HL-60 (cell line): ENCODE results near the gene MYH14.

ENCODE experiments used
- POLR2AphosphoS5 ChIP-seq: IDR thresholded peaks from 2 replicates; pipeline ENCODE4 v1.6.1; 2012; ENCODE audit warnings: low read depth
- TF ChIP-seq, protein P1 (sequence below): IDR thresholded peaks from one replicate; pipeline ENCODE4 v1.5.1; 2011; ENCODE audit warnings: low read length, control low read depth, inconsistent platforms; ENCODE audit not compliant: insufficient read depth

DNA sequence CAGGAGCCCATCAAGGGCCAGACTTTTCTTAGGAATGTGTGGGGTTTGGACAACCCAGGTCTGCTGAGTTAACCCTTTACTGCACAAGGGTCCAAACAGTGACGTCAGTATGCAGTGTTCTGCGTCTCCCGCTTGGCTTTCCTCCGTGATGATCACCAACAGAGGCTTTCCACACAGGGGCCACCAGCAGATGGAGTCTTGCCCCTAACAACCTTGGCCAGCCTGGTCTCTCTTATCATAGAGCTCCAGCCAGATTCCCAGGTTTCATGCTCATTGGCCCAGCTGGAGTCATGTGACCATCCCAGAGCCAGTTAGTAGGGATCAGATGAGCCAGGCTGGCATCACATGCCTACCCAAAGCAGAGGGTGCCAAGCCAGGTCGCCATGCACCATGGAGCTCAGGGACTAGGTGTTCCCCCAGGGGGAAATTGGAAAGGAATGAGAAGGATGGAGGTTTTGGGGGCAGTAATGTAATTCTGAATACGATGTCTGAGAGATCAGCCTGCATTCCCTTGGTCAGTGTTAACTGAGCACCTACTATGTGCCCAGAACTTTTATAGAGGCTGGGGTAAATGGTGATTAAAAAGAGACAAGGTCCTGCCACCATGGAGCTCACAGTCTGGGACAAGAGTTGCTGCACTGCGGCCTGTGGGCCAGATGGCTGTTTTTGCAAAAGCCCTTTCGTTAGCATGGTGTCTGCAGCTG is 61.2 kb downstream of the MYH14 start:
- no peak for TF ChIP-seq POLR2AphosphoS5
- TF ChIP-seq, protein P1, sequence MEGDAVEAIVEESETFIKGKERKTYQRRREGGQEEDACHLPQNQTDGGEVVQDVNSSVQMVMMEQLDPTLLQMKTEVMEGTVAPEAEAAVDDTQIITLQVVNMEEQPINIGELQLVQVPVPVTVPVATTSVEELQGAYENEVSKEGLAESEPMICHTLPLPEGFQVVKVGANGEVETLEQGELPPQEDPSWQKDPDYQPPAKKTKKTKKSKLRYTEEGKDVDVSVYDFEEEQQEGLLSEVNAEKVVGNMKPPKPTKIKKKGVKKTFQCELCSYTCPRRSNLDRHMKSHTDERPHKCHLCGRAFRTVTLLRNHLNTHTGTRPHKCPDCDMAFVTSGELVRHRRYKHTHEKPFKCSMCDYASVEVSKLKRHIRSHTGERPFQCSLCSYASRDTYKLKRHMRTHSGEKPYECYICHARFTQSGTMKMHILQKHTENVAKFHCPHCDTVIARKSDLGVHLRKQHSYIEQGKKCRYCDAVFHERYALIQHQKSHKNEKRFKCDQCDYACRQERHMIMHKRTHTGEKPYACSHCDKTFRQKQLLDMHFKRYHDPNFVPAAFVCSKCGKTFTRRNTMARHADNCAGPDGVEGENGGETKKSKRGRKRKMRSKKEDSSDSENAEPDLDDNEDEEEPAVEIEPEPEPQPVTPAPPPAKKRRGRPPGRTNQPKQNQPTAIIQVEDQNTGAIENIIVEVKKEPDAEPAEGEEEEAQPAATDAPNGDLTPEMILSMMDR = no peak
